Measurements from ENCODE around the gene LONRF3. TPM values are rescaled to one million over a fixed set of nuclear protein-coding genes. Genes with fewer than 3 reads are reported as not detected.
A peak's percentile ranks its signal among the peaks of the same experiment; 100 is the strongest.

LONRF3 gene
- total and polyA plus RNA-seq, 2 donors (not counting 1 experiment from before 2014, with no cell fraction given) = 0.33 TPM; not detected in 1

- H2AFZ ChIP-seq (ENCODE audit: low read length) = no peak overlapping the region
Measured at GRCh38 chrX:119030990-119031389, 56.6 kb downstream of the LONRF3 start.

GRCh38 chrX:119036107-119037029, 62.0 kb downstream of the LONRF3 start:
- Histone ChIP-seq H3K4me3 (replicated peaks in 1 of 4; ENCODE audit: control extremely low read depth in 1 of 4, insufficient read depth in 1 of 4, low read depth in 3 of 4, low read length in 4 of 4) (no peak overlapping the region), H3K4me1 (ENCODE audit: control insufficient read depth, extremely low read depth, insufficient read depth, low read length) (peaks cover 3% of the 10 kb centered on the region), H3K9me3 (ENCODE audit: control insufficient read depth, insufficient read depth, low read depth, low read length) (no peaks in the 10 kb centered on the region), H3K4me2 (ENCODE audit: extremely low read depth, insufficient read depth, low read length) (no peak overlapping the region), H3K79me2 (ENCODE audit: control insufficient read depth, insufficient read depth, low read length) (no peaks in the 10 kb centered on the region), H3K27ac (ENCODE audit: insufficient read depth, low read length) (no peak overlapping the region), H3K36me3 (ENCODE audit: control insufficient read depth, insufficient read depth, low read length) (no peaks in the 10 kb centered on the region), H3K27me3 (ENCODE audit: control insufficient read depth, insufficient read depth, low read length) (no peaks in the 10 kb centered on the region), H2AFZ (ENCODE audit: low read length) (no peak overlapping the region), H4K20me1 (ENCODE audit: control insufficient read depth, extremely low read depth, insufficient read depth, low read length) (no peaks in the 10 kb centered on the region), H3K9ac (ENCODE audit: insufficient read depth, low read length) (no peak overlapping the region)
- DNase-seq (ENCODE audit: low read depth in 2 of 2) = peak in 1 of 2 donors; percentile 11
- TF ChIP-seq CTCF (conservative IDR thresholded peaks at IDR 0.05 in 1 of 2, IDR thresholded peaks at IDR 0.05 in 1 of 2; ENCODE audit: low read depth in 1 of 2, low read length in 2 of 2) = no peak
- no peak for TF ChIP-seq EZH2 (IDR thresholded peaks at IDR 0.05; ENCODE audit: low read length, missing control alignments)

More at GRCh38 chrX:119030990-119031389, 56.6 kb downstream of the LONRF3 start:
- Histone ChIP-seq H3K27me3 (ENCODE audit: control insufficient read depth, insufficient read depth, low read length) (no peaks in the 10 kb centered on the region), H3K9ac (ENCODE audit: insufficient read depth, low read length) (no peak overlapping the region), H4K20me1 (ENCODE audit: control insufficient read depth, extremely low read depth, insufficient read depth, low read length) (no peaks in the 10 kb centered on the region), H3K9me3 (ENCODE audit: control insufficient read depth, insufficient read depth, low read depth, low read length) (no peaks in the 10 kb centered on the region), H3K27ac (ENCODE audit: insufficient read depth, low read length) (no peak overlapping the region), H3K4me1 (ENCODE audit: control insufficient read depth, extremely low read depth, insufficient read depth, low read length) (no peaks in the 10 kb centered on the region), H3K4me2 (ENCODE audit: extremely low read depth, insufficient read depth, low read length) (no peak overlapping the region), H3K4me3 (replicated peaks in 1 of 4; ENCODE audit: control extremely low read depth in 1 of 4, insufficient read depth in 1 of 4, low read depth in 3 of 4, low read length in 4 of 4) (no peak overlapping the region), H3K36me3 (ENCODE audit: control insufficient read depth, insufficient read depth, low read length) (no peaks in the 10 kb centered on the region), H3K79me2 (ENCODE audit: control insufficient read depth, insufficient read depth, low read length) (no peaks in the 10 kb centered on the region)
- TF ChIP-seq CTCF (conservative IDR thresholded peaks at IDR 0.05 in 1 of 2, IDR thresholded peaks at IDR 0.05 in 1 of 2; ENCODE audit: low read depth in 1 of 2, low read length in 2 of 2) (no peak), EZH2 (IDR thresholded peaks at IDR 0.05; ENCODE audit: low read length, missing control alignments) (no peak)
- no peak for DNase-seq (ENCODE audit: low read depth in 2 of 2)

GRCh38 chrX:119040432-119040831, 66.0 kb downstream of the LONRF3 start:
- Histone ChIP-seq H3K9me3 (ENCODE audit: control insufficient read depth, insufficient read depth, low read depth, low read length) (no peaks in the 10 kb centered on the region), H3K4me2 (ENCODE audit: extremely low read depth, insufficient read depth, low read length) (no peak overlapping the region), H3K27me3 (ENCODE audit: control insufficient read depth, insufficient read depth, low read length) (no peaks in the 10 kb centered on the region), H3K27ac (ENCODE audit: insufficient read depth, low read length) (peak overlapping the region; percentile 51), H3K4me3 (replicated peaks in 1 of 4; ENCODE audit: control extremely low read depth in 1 of 4, insufficient read depth in 1 of 4, low read depth in 3 of 4, low read length in 4 of 4) (no peak overlapping the region), H2AFZ (ENCODE audit: low read length) (no peak overlapping the region), H3K36me3 (ENCODE audit: control insufficient read depth, insufficient read depth, low read length) (no peaks in the 10 kb centered on the region), H3K4me1 (ENCODE audit: control insufficient read depth, extremely low read depth, insufficient read depth, low read length) (peaks cover 3% of the 10 kb centered on the region), H3K9ac (ENCODE audit: insufficient read depth, low read length) (no peak overlapping the region), H3K79me2 (ENCODE audit: control insufficient read depth, insufficient read depth, low read length) (no peaks in the 10 kb centered on the region), H4K20me1 (ENCODE audit: control insufficient read depth, extremely low read depth, insufficient read depth, low read length) (no peaks in the 10 kb centered on the region)
- DNase-seq (ENCODE audit: low read depth in 2 of 2) = peak in 1 of 2 donors; percentile 45
- no peak for TF ChIP-seq EZH2 (IDR thresholded peaks at IDR 0.05; ENCODE audit: low read length, missing control alignments)
- no peak for TF ChIP-seq CTCF (conservative IDR thresholded peaks at IDR 0.05 in 1 of 2, IDR thresholded peaks at IDR 0.05 in 1 of 2; ENCODE audit: low read depth in 1 of 2, low read length in 2 of 2)
